Ishikawa (cell line): Measurements from ENCODE around the gene SOX6.

Experiments used
- CEBPB ChIP-seq: IDR thresholded peaks from 2 replicates; pipeline ENCODE4 v1.6.1; 2012
- CREB1 ChIP-seq: IDR thresholded peaks from 2 replicates; pipeline ENCODE4 v1.6.1; 2012; ENCODE audit warnings: low read depth
- EGR1 ChIP-seq: IDR thresholded peaks from 2 replicates; pipeline ENCODE4 v1.6.1; 2012
- EP300 ChIP-seq: IDR thresholded peaks from 2 replicates; pipeline ENCODE4 v1.6.1; 2012; ENCODE audit warnings: borderline replicate concordance
- FOXM1 ChIP-seq: IDR thresholded peaks from 2 replicates; pipeline ENCODE4 v1.6.1; 2012; ENCODE audit warnings: low read depth, borderline replicate concordance
- MAX ChIP-seq: IDR thresholded peaks from 2 replicates; pipeline ENCODE4 v1.6.1; 2012
- NFIC ChIP-seq: IDR thresholded peaks from 2 replicates; pipeline ENCODE4 v1.6.1; 2012
- RAD21 ChIP-seq: IDR thresholded peaks from 2 replicates; pipeline ENCODE4 v1.6.1; 2012; ENCODE audit warnings: low read depth
- REST ChIP-seq: IDR thresholded peaks from 2 replicates; pipeline ENCODE4 v1.6.1; 2012; ENCODE audit warnings: low read depth, mild to moderate bottlenecking
- TAF1 ChIP-seq: IDR thresholded peaks from 2 replicates; pipeline ENCODE4 v1.6.1; 2012; ENCODE audit warnings: low read depth, mild to moderate bottlenecking
- TCF12 ChIP-seq: IDR thresholded peaks from 2 replicates; pipeline ENCODE4 v1.6.1; 2012; ENCODE audit warnings: low read depth
- TEAD4 ChIP-seq: IDR thresholded peaks from 2 replicates; pipeline ENCODE4 v1.6.1; 2012
- USF1 ChIP-seq: IDR thresholded peaks from 2 replicates; pipeline ENCODE4 v1.6.1; 2012
- YY1 ChIP-seq: IDR thresholded peaks from 2 replicates; pipeline ENCODE4 v1.6.1; 2012; ENCODE audit warnings: low read depth
- ZBTB7A ChIP-seq: IDR thresholded peaks from 2 replicates; pipeline ENCODE4 v1.6.1; 2012; ENCODE audit warnings: low read depth

SOX6 gene

GRCh38 chr11:15975742-15976141 lies 380.6 kb downstream of the SOX6 start:
- no peak for TF ChIP-seq REST
- TF ChIP-seq TCF12 = no peak
- TF ChIP-seq RAD21 = no peak
- TF ChIP-seq CREB1 = no peak
- no peak for TF ChIP-seq EGR1
- no peak for TF ChIP-seq TAF1
- no peak for TF ChIP-seq MAX
- no peak for TF ChIP-seq FOXM1
- no peak for TF ChIP-seq CEBPB
- no peak for TF ChIP-seq NFIC
- no peak for TF ChIP-seq YY1
- TF ChIP-seq ZBTB7A = no peak
- no peak for TF ChIP-seq EP300
- no peak for TF ChIP-seq USF1
- TF ChIP-seq TEAD4 = no peak

- TF ChIP-seq EGR1 (no peak), TCF12 (no peak), TAF1 (no peak), NFIC (no peak), FOXM1 (no peak), ZBTB7A (no peak), REST (no peak), EP300 (no peak), CEBPB (no peak), MAX (no peak), CREB1 (no peak), RAD21 (no peak), YY1 (no peak), USF1 (no peak), TEAD4 (no peak)
Measured at GRCh38 chr11:15972838-15973237, 383.5 kb downstream of the SOX6 start.

- TF ChIP-seq EP300 = no peak
- no peak for TF ChIP-seq CEBPB
- no peak for TF ChIP-seq REST
- TF ChIP-seq MAX = no peak
- TF ChIP-seq YY1 = no peak
- no peak for TF ChIP-seq EGR1
- TF ChIP-seq NFIC = no peak
- TF ChIP-seq RAD21 = no peak
- TF ChIP-seq CREB1 = no peak
- TF ChIP-seq TEAD4 = no peak
- TF ChIP-seq ZBTB7A = no peak
- no peak for TF ChIP-seq FOXM1
- TF ChIP-seq TAF1 = no peak
- no peak for TF ChIP-seq TCF12
- TF ChIP-seq USF1 = no peak
Measured at GRCh38 chr11:15971215-15971546, 385.2 kb downstream of the SOX6 start.

- TF ChIP-seq YY1 = no peak
- no peak for TF ChIP-seq EGR1
- TF ChIP-seq REST = no peak
- no peak for TF ChIP-seq CEBPB
- TF ChIP-seq TEAD4 = no peak
- no peak for TF ChIP-seq MAX
Measured at GRCh38 chr11:15970506-15971214, 385.7 kb downstream of the SOX6 start.
